ENCODE data around the gene POU2F1. TPM values are rescaled to one million over a fixed set of nuclear protein-coding genes. Genes with fewer than 3 reads are reported as not detected.

POU2F1 gene
- total RNA-seq, 1 donor from 2014 or later = 15.3 TPM

- Mint-ChIP-seq H3K4me3 (ENCODE audit: unreplicated experiment) (no peak overlapping the region), H3K27ac (ENCODE audit: unreplicated experiment) (no peak overlapping the region), H3K36me3 (ENCODE audit: unreplicated experiment) (no peaks in the 10 kb centered on the region), H3K4me1 (ENCODE audit: unreplicated experiment) (peaks cover 2% of the 10 kb centered on the region), H3K27me3 (ENCODE audit: unreplicated experiment) (peaks cover 29% of the 10 kb centered on the region), H3K9me3 (ENCODE audit: unreplicated experiment) (no peaks in the 10 kb centered on the region)
- DNase-seq (ENCODE audit: extremely low spot score, unreplicated experiment) = peak; percentile 73
- TF ChIP-seq CTCF (IDR thresholded peaks at IDR 0.05) = no peak
Measured at GRCh38 chr1:167440345-167440744, 219.7 kb downstream of the POU2F1 start.

- Mint-ChIP-seq H3K27ac (ENCODE audit: unreplicated experiment) (no peak overlapping the region), H3K4me3 (ENCODE audit: unreplicated experiment) (no peak overlapping the region), H3K4me1 (ENCODE audit: unreplicated experiment) (peaks cover 2% of the 10 kb centered on the region), H3K36me3 (ENCODE audit: unreplicated experiment) (no peaks in the 10 kb centered on the region), H3K27me3 (ENCODE audit: unreplicated experiment) (peaks cover 25% of the 10 kb centered on the region), H3K9me3 (ENCODE audit: unreplicated experiment) (no peaks in the 10 kb centered on the region)
- peak; percentile 49 for DNase-seq (ENCODE audit: extremely low spot score, unreplicated experiment)
- no peak for TF ChIP-seq CTCF (IDR thresholded peaks at IDR 0.05)
Measured at GRCh38 chr1:167440776-167441175, 220.1 kb downstream of the POU2F1 start.

- Mint-ChIP-seq H3K9me3 (ENCODE audit: unreplicated experiment) (no peaks in the 10 kb centered on the region), H3K4me3 (ENCODE audit: unreplicated experiment) (no peak overlapping the region), H3K27ac (ENCODE audit: unreplicated experiment) (no peak overlapping the region), H3K36me3 (ENCODE audit: unreplicated experiment) (no peaks in the 10 kb centered on the region), H3K4me1 (ENCODE audit: unreplicated experiment) (peaks cover 2% of the 10 kb centered on the region), H3K27me3 (ENCODE audit: unreplicated experiment) (peaks cover 23% of the 10 kb centered on the region)
- peak; percentile 75 for DNase-seq (ENCODE audit: extremely low spot score, unreplicated experiment)
- no peak for TF ChIP-seq CTCF (IDR thresholded peaks at IDR 0.05)
Measured at GRCh38 chr1:167441222-167441621, 220.5 kb downstream of the POU2F1 start.

GRCh38 chr1:167442142-167442848, 221.6 kb downstream of the POU2F1 start:
- Mint-ChIP-seq H3K36me3 (ENCODE audit: unreplicated experiment) (no peaks in the 10 kb centered on the region), H3K27ac (ENCODE audit: unreplicated experiment) (no peak overlapping the region), H3K4me3 (ENCODE audit: unreplicated experiment) (no peak overlapping the region), H3K27me3 (ENCODE audit: unreplicated experiment) (peaks cover 19% of the 10 kb centered on the region), H3K4me1 (ENCODE audit: unreplicated experiment) (peaks cover 2% of the 10 kb centered on the region), H3K9me3 (ENCODE audit: unreplicated experiment) (no peaks in the 10 kb centered on the region)
- DNase-seq (ENCODE audit: extremely low spot score, unreplicated experiment) = peak; percentile 88
- peak; percentile 89 for TF ChIP-seq CTCF (IDR thresholded peaks at IDR 0.05)

GRCh38 chr1:167442854-167443565, 222.3 kb downstream of the POU2F1 start:
- Mint-ChIP-seq H3K27ac (ENCODE audit: unreplicated experiment) (no peak overlapping the region), H3K4me1 (ENCODE audit: unreplicated experiment) (peaks cover 2% of the 10 kb centered on the region), H3K4me3 (ENCODE audit: unreplicated experiment) (no peak overlapping the region), H3K27me3 (ENCODE audit: unreplicated experiment) (peaks cover 18% of the 10 kb centered on the region), H3K36me3 (ENCODE audit: unreplicated experiment) (no peaks in the 10 kb centered on the region), H3K9me3 (ENCODE audit: unreplicated experiment) (no peaks in the 10 kb centered on the region)
- TF ChIP-seq CTCF (IDR thresholded peaks at IDR 0.05) = no peak
- peak; percentile 67 for DNase-seq (ENCODE audit: extremely low spot score, unreplicated experiment)

Measured in osteocyte (in vitro differentiated cells).